Aorta (tissue), 5 donors: ENCODE data around the gene YES1. TPM values are rescaled to one million over a fixed set of nuclear protein-coding genes. Genes with fewer than 3 reads are reported as not detected.

Source experiments
- ATAC-seq: fragments of 200-7000 bp; cut with Tn5 transposase; one replicate; pipeline ENCODE4 v1.9.1; 2022; ENCODE audit warnings: moderate library complexity; ENCODE audit not compliant: low FRiP score
- DNase-seq, 2 donors: peaks; one replicate each; pipeline ENCODE4 v3.0.0-alpha.2; 2020
- H3K27ac ChIP-seq, 2 donors: one replicate each; pipeline ENCODE4 v1.5.1; 2013; ENCODE audit warnings: low read length in 2 of 2, mild to moderate bottlenecking in 2 of 2, moderate library complexity in 2 of 2, control low read depth in 1 of 2, inconsistent platforms in 1 of 2, low read depth in 1 of 2
- H3K27me3 ChIP-seq, 2 donors: one replicate each; pipeline ENCODE4 v1.6.1; 2013; ENCODE audit warnings: control low read depth in 1 of 2, low read length in 1 of 2, mild to moderate bottlenecking in 1 of 2, moderate library complexity in 1 of 2; ENCODE audit not compliant: insufficient read depth in 2 of 2, control insufficient read depth in 1 of 2
- H3K36me3 ChIP-seq, 2 donors: one replicate each; pipeline ENCODE4 v1.6.1; 2013; ENCODE audit warnings: control low read depth in 1 of 2, low read length in 1 of 2, mild to moderate bottlenecking in 1 of 2; ENCODE audit not compliant: insufficient read depth in 2 of 2, control insufficient read depth in 1 of 2
- H3K4me1 ChIP-seq, 2 donors: one replicate each; pipeline ENCODE4 v1.6.1; 2013; ENCODE audit warnings: low read length in 2 of 2, control low read depth in 1 of 2, mild to moderate bottlenecking in 1 of 2, moderate library complexity in 1 of 2; ENCODE audit not compliant: insufficient read depth in 2 of 2, control insufficient read depth in 1 of 2
- H3K4me3 ChIP-seq, 2 donors: one replicate each; pipeline ENCODE4 v1.5.1; 2013; ENCODE audit warnings: low read length in 2 of 2, control low read depth in 1 of 2, mild to moderate bottlenecking in 1 of 2
- H3K9me3 ChIP-seq: one replicate; pipeline ENCODE4 v1.6.1; 2013; ENCODE audit warnings: mild to moderate bottlenecking, low read length; ENCODE audit not compliant: control insufficient read depth
- whole genome bisulfite sequencing, 2 donors: extraction: QIAGEN DNeasy Blood & Tissue Kit; methylation state at CpG; one replicate each; pipeline ENCODE4 v1.1.7; 2013; 5-methylcytosine and 5-hydroxymethylcytosine counted together
- intact Hi-C, 2 donors: fragments of 100-400 bp; cut with DNase I; formaldehyde crosslinking; loops; one replicate each; pipeline versions ENCODE4 v1.14.2 to v1.15.0; 2022
- polyA plus RNA-seq, 2 donors: library from polyadenylated mRNA; stranded (reverse); fragments of 200-250 nt; gene quantifications; one replicate each; pipeline ENCODE4 v1.2.3, GENCODE V29; 2013
- total RNA-seq, 2 donors: library from RNA; stranded (reverse); fragmentation: NEBNext Ultra II Directional; extraction: Animal tissue kit (Norgen Biotek cat#: 25700); gene quantifications; one replicate each; pipeline ENCODE4 v1.2.1, GENCODE V29; 2021
- donor health status: healthy with polysubstance abuse.
- donor health status: Bipolar disorder and iron deficiency.
- donor health status: DM: no; HTN: no; CAD: no.
- donor health status: DM: no; HTN: no; CAD: no.
- donor health status: DM: yes; HTN: yes; CAD: no.

YES1 gene
- total and polyA plus RNA-seq, 4 donors, result 8.9 to 37.0 (median 28.3) TPM

DNA sequence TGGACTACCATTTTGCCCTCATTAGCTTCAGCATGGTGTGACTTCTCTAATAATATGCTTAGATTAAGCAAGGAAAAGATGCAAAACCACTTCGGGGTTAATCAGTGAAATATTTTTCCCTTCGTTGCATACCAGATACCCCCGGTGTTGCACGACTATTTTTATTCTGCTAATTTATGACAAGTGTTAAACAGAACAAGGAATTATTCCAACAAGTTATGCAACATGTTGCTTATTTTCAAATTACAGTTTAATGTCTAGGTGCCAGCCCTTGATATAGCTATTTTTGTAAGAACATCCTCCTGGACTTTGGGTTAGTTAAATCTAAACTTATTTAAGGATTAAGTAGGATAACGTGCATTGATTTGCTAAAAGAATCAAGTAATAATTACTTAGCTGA, 138.3 kb downstream of the YES1 start:
- 33 to 39% methylated on average over 5 of the region's 5 CpGs for WGBS, 2 donors
- Histone ChIP-seq H3K4me1 (no peaks in the 10 kb centered on the region), H3K27me3 (no peaks in the 10 kb centered on the region), H3K9me3 (no peaks in the 10 kb centered on the region), H3K27ac (no peak overlapping the region), H3K4me3 (no peak overlapping the region), H3K36me3 (peaks cover 4 to 8% of the 10 kb centered on the region in 2 donors)
- DNase-seq, result no peak
- intact Hi-C loops, result no loop called here
- no peak for ATAC-seq

DNA sequence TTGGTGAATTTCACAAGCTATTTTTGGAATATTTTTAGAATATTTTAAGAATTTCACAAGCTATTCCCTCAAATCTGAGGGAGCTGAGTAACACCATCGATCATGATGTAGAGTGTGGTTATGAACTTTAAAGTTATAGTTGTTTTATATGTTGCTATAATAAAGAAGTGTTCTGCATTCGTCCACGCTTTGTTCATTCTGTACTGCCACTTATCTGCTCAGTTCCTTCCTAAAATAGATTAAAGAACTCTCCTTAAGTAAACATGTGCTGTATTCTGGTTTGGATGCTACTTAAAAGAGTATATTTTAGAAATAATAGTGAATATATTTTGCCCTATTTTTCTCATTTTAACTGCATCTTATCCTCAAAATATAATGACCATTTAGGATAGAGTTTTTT, 138.7 kb downstream of the YES1 start:
- H3K27me3 ChIP-seq, result no peaks in the 10 kb centered on the region
- H3K27ac ChIP-seq, result no peak overlapping the region
- H3K9me3 ChIP-seq, result no peaks in the 10 kb centered on the region
- no peak overlapping the region for H3K4me3 ChIP-seq
- H3K36me3 ChIP-seq, result peaks cover 4 to 8% of the 10 kb centered on the region in 2 donors
- DNase-seq, result no peak
- intact Hi-C loops, result no loop called here
- no peaks in the 10 kb centered on the region for H3K4me1 ChIP-seq
- 27% methylated on average over 3 of the region's 3 CpGs for WGBS, 2 donors
- ATAC-seq, result no peak

Other genes with a start within 250 kb of the YES1 start
- gene CETN1, start 231.9 kb downstream of the YES1 start, total RNA-seq, result not detected
- not detected for gene CETN1, start 231.9 kb downstream of the YES1 start, polyA plus RNA-seq
- not detected for gene CLUL1, start 215.3 kb downstream of the YES1 start, total RNA-seq
- gene CLUL1, start 215.3 kb downstream of the YES1 start, polyA plus RNA-seq, result not detected
- gene TYMS, start 154.6 kb downstream of the YES1 start, total RNA-seq, result 1 to 10 TPM; 3.4 to 5.3 TPM
- 1 to 10 TPM; 1.3 to 5.6 TPM for gene TYMS, start 154.6 kb downstream of the YES1 start, polyA plus RNA-seq
- gene ENOSF1, start 99.6 kb downstream of the YES1 start, total RNA-seq, result 10 to 100 TPM; 45.3 to 88.3 TPM
- 10 to 100 TPM; 15.5 to 61.1 TPM for gene ENOSF1, start 99.6 kb downstream of the YES1 start, polyA plus RNA-seq
- gene ADCYAP1, start 92.6 kb upstream of the YES1 start, total RNA-seq, result 1 to 10 TPM; 4.9 to 6.5 TPM
- gene ADCYAP1, start 92.6 kb upstream of the YES1 start, polyA plus RNA-seq, result not detected